Measurements from ENCODE around the gene ST7L. TPM values are rescaled to one million over a fixed set of nuclear protein-coding genes. Genes with fewer than 3 reads are reported as not detected.

The ST7L gene
- total RNA-seq, 1 donor from 2014 or later = 14.8 TPM

DNA sequence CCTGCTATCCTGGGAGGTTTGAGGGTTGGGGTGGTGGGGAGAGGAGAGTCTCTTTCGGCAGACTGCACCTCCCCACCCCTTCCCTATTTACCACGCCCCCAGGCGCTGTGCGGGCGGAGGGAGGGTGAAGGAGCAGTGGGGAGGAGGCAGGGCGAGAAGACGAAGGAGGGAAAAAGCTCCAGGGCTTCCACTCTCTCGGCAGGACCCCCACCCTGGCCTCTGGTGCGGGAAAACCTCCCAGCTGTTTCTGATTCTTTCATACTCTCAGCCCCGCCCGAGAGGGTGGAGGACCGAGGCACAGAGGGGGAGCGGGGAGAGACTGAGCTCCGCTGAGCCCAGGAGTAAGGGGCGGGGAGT is 111.0 kb downstream of the ST7L start:
- H3K79me2 ChIP-seq (ENCODE audit: insufficient read depth, low read length) = no peaks in the 10 kb centered on the region

DNA sequence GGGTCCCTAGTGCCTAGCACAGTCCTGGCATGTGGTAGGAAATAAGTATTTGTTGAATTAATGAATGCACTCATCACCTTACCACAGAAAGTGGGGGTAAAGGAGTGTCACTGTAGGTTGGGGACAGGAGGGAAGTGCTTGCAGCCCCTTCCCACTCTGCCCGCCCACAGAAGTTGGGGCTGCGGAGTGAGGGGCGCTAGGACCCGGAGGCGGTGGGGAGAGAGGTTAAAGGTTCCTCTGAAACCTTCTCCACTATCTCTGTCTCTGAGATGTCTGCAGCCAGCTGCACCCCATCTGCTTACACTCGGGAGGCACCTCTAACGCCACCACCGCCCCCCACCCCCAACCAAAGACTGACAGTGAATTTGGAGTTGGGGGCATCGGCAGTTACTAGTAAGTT is 111.6 kb downstream of the ST7L start:
- H3K9ac ChIP-seq (ENCODE audit: low read length) = no peak overlapping the region
- peaks cover 19% of the 10 kb centered on the region for H4K20me1 ChIP-seq (ENCODE audit: insufficient read depth, low read length)
- peaks cover 11% of the 10 kb centered on the region for H3K4me1 ChIP-seq (ENCODE audit: insufficient read depth, low read length)
- no peaks in the 10 kb centered on the region for H3K36me3 ChIP-seq (ENCODE audit: insufficient read depth, low read length)
- no peak overlapping the region for H2AFZ ChIP-seq (ENCODE audit: low read depth, low read length)
- H3K27me3 ChIP-seq (ENCODE audit: insufficient read depth, low read length) = peaks cover 96% of the 10 kb centered on the region
- no peak overlapping the region for H3K27ac Mint-ChIP-seq (ENCODE audit: unreplicated experiment)
- H3K9me3 ChIP-seq (ENCODE audit: insufficient read depth, low read depth, low read length) = no peaks in the 10 kb centered on the region
- H3K27me3 Mint-ChIP-seq (ENCODE audit: low read depth, unreplicated experiment) = peaks cover 64% of the 10 kb centered on the region
- no peaks in the 10 kb centered on the region for H3K9me3 Mint-ChIP-seq (ENCODE audit: unreplicated experiment)
- H3K4me3 ChIP-seq (ENCODE audit: insufficient read depth, low read depth, low read length) = no peak overlapping the region
- no peak for TF ChIP-seq EZH2 (IDR thresholded peaks at IDR 0.05; ENCODE audit: insufficient read depth, low read length)
- TF ChIP-seq, protein P1, sequence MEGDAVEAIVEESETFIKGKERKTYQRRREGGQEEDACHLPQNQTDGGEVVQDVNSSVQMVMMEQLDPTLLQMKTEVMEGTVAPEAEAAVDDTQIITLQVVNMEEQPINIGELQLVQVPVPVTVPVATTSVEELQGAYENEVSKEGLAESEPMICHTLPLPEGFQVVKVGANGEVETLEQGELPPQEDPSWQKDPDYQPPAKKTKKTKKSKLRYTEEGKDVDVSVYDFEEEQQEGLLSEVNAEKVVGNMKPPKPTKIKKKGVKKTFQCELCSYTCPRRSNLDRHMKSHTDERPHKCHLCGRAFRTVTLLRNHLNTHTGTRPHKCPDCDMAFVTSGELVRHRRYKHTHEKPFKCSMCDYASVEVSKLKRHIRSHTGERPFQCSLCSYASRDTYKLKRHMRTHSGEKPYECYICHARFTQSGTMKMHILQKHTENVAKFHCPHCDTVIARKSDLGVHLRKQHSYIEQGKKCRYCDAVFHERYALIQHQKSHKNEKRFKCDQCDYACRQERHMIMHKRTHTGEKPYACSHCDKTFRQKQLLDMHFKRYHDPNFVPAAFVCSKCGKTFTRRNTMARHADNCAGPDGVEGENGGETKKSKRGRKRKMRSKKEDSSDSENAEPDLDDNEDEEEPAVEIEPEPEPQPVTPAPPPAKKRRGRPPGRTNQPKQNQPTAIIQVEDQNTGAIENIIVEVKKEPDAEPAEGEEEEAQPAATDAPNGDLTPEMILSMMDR (IDR thresholded peaks at IDR 0.05; ENCODE audit: insufficient read depth, low read depth, low read length) = no peak
- FAIRE-seq (no peak), DNase-seq (ENCODE audit: low read depth) (no peak)
- no peaks in the 10 kb centered on the region for H3K79me2 ChIP-seq (ENCODE audit: insufficient read depth, low read length)
- H3K36me3 Mint-ChIP-seq (ENCODE audit: low read depth, unreplicated experiment) = no peaks in the 10 kb centered on the region
- H3K27ac ChIP-seq (ENCODE audit: low read depth, low read length) = no peak overlapping the region
- peak overlapping the region; percentile 76 for H3K4me3 Mint-ChIP-seq (ENCODE audit: unreplicated experiment)
- peaks cover 28% of the 10 kb centered on the region for H3K4me1 Mint-ChIP-seq (ENCODE audit: low read depth, unreplicated experiment)
- no peak overlapping the region for H3K4me2 ChIP-seq (ENCODE audit: low read length)

More for the DNA sequence above, 111.0 kb downstream of the ST7L start:
- Histone ChIP-seq H3K4me1 (ENCODE audit: insufficient read depth, low read length) (peaks cover 11% of the 10 kb centered on the region), H3K27ac (ENCODE audit: low read depth, low read length) (no peak overlapping the region), H4K20me1 (ENCODE audit: insufficient read depth, low read length) (peaks cover 18% of the 10 kb centered on the region), H3K36me3 (ENCODE audit: insufficient read depth, low read length) (no peaks in the 10 kb centered on the region), H3K4me2 (ENCODE audit: low read length) (peak overlapping the region; percentile 83), H2AFZ (ENCODE audit: low read depth, low read length) (peak overlapping the region; percentile 51), H3K9ac (ENCODE audit: low read length) (no peak overlapping the region), H3K4me3 (ENCODE audit: insufficient read depth, low read depth, low read length) (peak overlapping the region; percentile 40), H3K27me3 (ENCODE audit: insufficient read depth, low read length) (peaks cover 97% of the 10 kb centered on the region), H3K9me3 (ENCODE audit: insufficient read depth, low read depth, low read length) (no peaks in the 10 kb centered on the region)
- Mint-ChIP-seq H3K27ac (ENCODE audit: unreplicated experiment) (no peak overlapping the region), H3K4me1 (ENCODE audit: low read depth, unreplicated experiment) (peaks cover 22% of the 10 kb centered on the region), H3K9me3 (ENCODE audit: unreplicated experiment) (no peaks in the 10 kb centered on the region), H3K4me3 (ENCODE audit: unreplicated experiment) (peak overlapping the region; percentile 76), H3K27me3 (ENCODE audit: low read depth, unreplicated experiment) (peaks cover 59% of the 10 kb centered on the region), H3K36me3 (ENCODE audit: low read depth, unreplicated experiment) (no peaks in the 10 kb centered on the region)
- no peak for DNase-seq (ENCODE audit: low read depth)
- TF ChIP-seq, protein P1 (IDR thresholded peaks at IDR 0.05; ENCODE audit: insufficient read depth, low read depth, low read length) = no peak
- TF ChIP-seq EZH2 (IDR thresholded peaks at IDR 0.05; ENCODE audit: insufficient read depth, low read length) = no peak
- FAIRE-seq = no peak

DNA sequence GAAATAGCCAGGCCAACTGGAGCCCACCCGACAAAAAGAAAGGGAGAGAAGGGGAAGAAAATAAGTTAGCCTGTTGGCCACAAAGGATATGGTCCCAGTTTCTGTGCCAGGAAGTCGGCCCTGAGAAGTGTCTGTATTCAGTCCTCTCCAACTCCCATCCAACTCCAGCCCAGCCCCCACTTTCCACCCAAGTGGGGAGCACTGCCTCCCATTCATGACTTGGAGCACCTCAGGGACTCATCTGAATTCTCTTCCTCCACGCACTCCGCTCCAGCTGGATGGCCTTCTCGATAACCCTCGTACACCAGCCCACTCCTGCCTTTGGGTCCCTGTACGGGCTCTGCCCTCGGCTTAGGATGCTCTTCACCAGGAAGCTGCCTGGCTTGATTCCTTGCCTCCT is 112.2 kb downstream of the ST7L start:
- Histone ChIP-seq H3K9me3 (ENCODE audit: insufficient read depth, low read depth, low read length) (no peaks in the 10 kb centered on the region), H3K27me3 (ENCODE audit: insufficient read depth, low read length) (peaks cover 90% of the 10 kb centered on the region), H3K27ac (ENCODE audit: low read depth, low read length) (no peak overlapping the region), H2AFZ (ENCODE audit: low read depth, low read length) (no peak overlapping the region), H3K36me3 (ENCODE audit: insufficient read depth, low read length) (no peaks in the 10 kb centered on the region), H3K4me2 (ENCODE audit: low read length) (no peak overlapping the region), H3K79me2 (ENCODE audit: insufficient read depth, low read length) (no peaks in the 10 kb centered on the region), H3K9ac (ENCODE audit: low read length) (no peak overlapping the region), H3K4me3 (ENCODE audit: insufficient read depth, low read depth, low read length) (no peak overlapping the region), H4K20me1 (ENCODE audit: insufficient read depth, low read length) (peaks cover 19% of the 10 kb centered on the region), H3K4me1 (ENCODE audit: insufficient read depth, low read length) (peaks cover 13% of the 10 kb centered on the region)
- Mint-ChIP-seq H3K4me3 (ENCODE audit: unreplicated experiment) (no peak overlapping the region), H3K27me3 (ENCODE audit: low read depth, unreplicated experiment) (peaks cover 65% of the 10 kb centered on the region), H3K36me3 (ENCODE audit: low read depth, unreplicated experiment) (no peaks in the 10 kb centered on the region), H3K4me1 (ENCODE audit: low read depth, unreplicated experiment) (peaks cover 30% of the 10 kb centered on the region), H3K9me3 (ENCODE audit: unreplicated experiment) (no peaks in the 10 kb centered on the region), H3K27ac (ENCODE audit: unreplicated experiment) (no peak overlapping the region)
- FAIRE-seq = no peak
- TF ChIP-seq EZH2 (IDR thresholded peaks at IDR 0.05; ENCODE audit: insufficient read depth, low read length) = no peak
- TF ChIP-seq, protein P1 (IDR thresholded peaks at IDR 0.05; ENCODE audit: insufficient read depth, low read depth, low read length) = no peak
- no peak for DNase-seq (ENCODE audit: low read depth)

Data from astrocyte (in vitro differentiated cells and primary cell).